HEK293 (cell line): ENCODE results near the gene IQCE.

ENCODE experiments used
- ZNF174 ChIP-seq: fragments of 450-650 bp; formaldehyde crosslinking; IDR thresholded peaks from 2 replicates; pipeline ENCODE4 v1.5.0; 2017; ENCODE audit warnings: missing biosample characterization, mild to moderate bottlenecking, missing genetic modification characterization
- ZNF792 ChIP-seq: fragments of 450-650 bp; formaldehyde crosslinking; IDR thresholded peaks from 2 replicates; pipeline ENCODE4 v1.5.1; 2016; ENCODE audit warnings: missing biosample characterization, missing genetic modification characterization
- ZSCAN30 ChIP-seq: fragments of 450-650 bp; IDR thresholded peaks from 2 replicates; pipeline ENCODE4 v1.5.1; 2018; ENCODE audit warnings: missing biosample characterization, mild to moderate bottlenecking, missing genetic modification characterization, moderate library complexity
- ZXDB ChIP-seq: fragments of 450-650 bp; formaldehyde crosslinking; IDR thresholded peaks from 2 replicates; pipeline ENCODE4 v1.5.1; 2016; ENCODE audit warnings: missing biosample characterization, missing genetic modification characterization
- TF ChIP-seq, protein P1 (sequence below): fragments of 450-650 bp; formaldehyde crosslinking; IDR thresholded peaks from 2 replicates; pipeline ENCODE4 v1.5.1; 2016; ENCODE audit warnings: missing biosample characterization, missing genetic modification characterization

GRCh38 chr7:2594599-2594998 is 35.8 kb downstream of the IQCE start:
- TF ChIP-seq, protein P1, sequence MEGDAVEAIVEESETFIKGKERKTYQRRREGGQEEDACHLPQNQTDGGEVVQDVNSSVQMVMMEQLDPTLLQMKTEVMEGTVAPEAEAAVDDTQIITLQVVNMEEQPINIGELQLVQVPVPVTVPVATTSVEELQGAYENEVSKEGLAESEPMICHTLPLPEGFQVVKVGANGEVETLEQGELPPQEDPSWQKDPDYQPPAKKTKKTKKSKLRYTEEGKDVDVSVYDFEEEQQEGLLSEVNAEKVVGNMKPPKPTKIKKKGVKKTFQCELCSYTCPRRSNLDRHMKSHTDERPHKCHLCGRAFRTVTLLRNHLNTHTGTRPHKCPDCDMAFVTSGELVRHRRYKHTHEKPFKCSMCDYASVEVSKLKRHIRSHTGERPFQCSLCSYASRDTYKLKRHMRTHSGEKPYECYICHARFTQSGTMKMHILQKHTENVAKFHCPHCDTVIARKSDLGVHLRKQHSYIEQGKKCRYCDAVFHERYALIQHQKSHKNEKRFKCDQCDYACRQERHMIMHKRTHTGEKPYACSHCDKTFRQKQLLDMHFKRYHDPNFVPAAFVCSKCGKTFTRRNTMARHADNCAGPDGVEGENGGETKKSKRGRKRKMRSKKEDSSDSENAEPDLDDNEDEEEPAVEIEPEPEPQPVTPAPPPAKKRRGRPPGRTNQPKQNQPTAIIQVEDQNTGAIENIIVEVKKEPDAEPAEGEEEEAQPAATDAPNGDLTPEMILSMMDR (tag by site-specific recombination), result no peak
- TF ChIP-seq ZXDB (tag by site-specific recombination) (no peak), ZNF174 (tag by site-specific recombination) (no peak), ZSCAN30 (no peak), ZNF792 (tag by site-specific recombination) (no peak)
